Measurements from ENCODE around the gene ZNF536. TPM values are rescaled to one million over a fixed set of nuclear protein-coding genes. Genes with fewer than 3 reads are reported as not detected.

ZNF536 gene
- total and polyA plus RNA-seq, 2 donors (not counting 3 experiments of a cell fraction or from before 2014, with no cell fraction given) = not detected

- DNase-seq (ENCODE audit: low read depth, low spot score) (no peak), FAIRE-seq (no peak)
- ChIA-PET POLR2A (no interaction called here), CTCF (no interaction called here)
- no peaks in the 10 kb centered on the region for H3K79me2 ChIP-seq (ENCODE audit: control insufficient read depth, insufficient read depth, low read length)
- TF ChIP-seq POLR2A (IDR thresholded peaks at IDR 0.05; ENCODE audit: low read depth, low read length) = no peak
- TF ChIP-seq GATA2 (IDR thresholded peaks at IDR 0.05; ENCODE audit: insufficient read depth, insufficient read length, low read depth, low read length) = no peak
- no peak for TF ChIP-seq MYC (IDR thresholded peaks at IDR 0.05; ENCODE audit: low read depth, low read length)
- no peak for TF ChIP-seq FOS (IDR thresholded peaks at IDR 0.05; ENCODE audit: borderline replicate concordance, insufficient read depth, low read length)
- TF ChIP-seq JUN (IDR thresholded peaks at IDR 0.05; ENCODE audit: borderline replicate concordance, insufficient read depth, insufficient read length, low read depth) = no peak
- no peaks in the 10 kb centered on the region for H3K27me3 ChIP-seq (ENCODE audit: control insufficient read depth in 2 of 2, insufficient read depth in 2 of 2, low read length in 2 of 2)
- no peak overlapping the region for H3K27ac ChIP-seq (ENCODE audit: insufficient read depth, low read depth, low read length)
- H4K20me1 ChIP-seq (replicated peaks; ENCODE audit: control insufficient read depth, extremely low read depth, insufficient read depth, low read length) = no peaks in the 10 kb centered on the region
- no peak overlapping the region for H3K4me2 ChIP-seq (ENCODE audit: insufficient read depth, low read length)
- no TSS peak for BruUV-seq (replicated peaks)
- H3K36me3 ChIP-seq (ENCODE audit: control insufficient read depth in 2 of 2, extremely low read depth in 1 of 2, insufficient read depth in 2 of 2, low read length in 2 of 2) = no peaks in the 10 kb centered on the region
- no peaks in the 10 kb centered on the region for H3K4me1 ChIP-seq (ENCODE audit: control insufficient read depth, extremely low read depth, insufficient read depth, low read length)
- no peak overlapping the region for H3K4me3 ChIP-seq (replicated peaks in 1 of 3; ENCODE audit: insufficient read depth in 1 of 3, low read depth in 1 of 3, low read length in 3 of 3)
- H3K9ac ChIP-seq (replicated peaks; ENCODE audit: extremely low read depth, insufficient read depth, low read length) = no peak overlapping the region
- peaks cover 5% of the 10 kb centered on the region for H3K9me3 ChIP-seq (replicated peaks; ENCODE audit: control insufficient read depth, insufficient read depth, low read length)
- H2AFZ ChIP-seq (ENCODE audit: low read depth, low read length) = no peak overlapping the region
- intact Hi-C loops (cut with micrococcal nuclease) (no loop called here), dilution Hi-C loops (cut with MboI; ENCODE audit: extremely low pct_ligation_motif_present, low sequenced_read_pairs) (no loop called here)
- no peaks in the 10 kb centered on the region for H3K9me1 ChIP-seq (replicated peaks; ENCODE audit: control insufficient read depth, extremely low read depth, insufficient read depth, low read length)
Measured at GRCh38 chr19:30519607-30520205, 147.5 kb downstream of the ZNF536 start.

- intact Hi-C loops (cut with micrococcal nuclease) = no loop called here
- ChIA-PET CTCF (no interaction called here), POLR2A (no interaction called here)
Measured at GRCh38 chr19:30520735-30521479, 148.7 kb downstream of the ZNF536 start.

More at GRCh38 chr19:30520735-30521479, 148.7 kb downstream of the ZNF536 start:
- no TSS peak for BruUV-seq (replicated peaks)
- Histone ChIP-seq H3K9me3 (replicated peaks; ENCODE audit: control insufficient read depth, insufficient read depth, low read length) (peaks cover 5% of the 10 kb centered on the region), H3K9me1 (replicated peaks; ENCODE audit: control insufficient read depth, extremely low read depth, insufficient read depth, low read length) (no peaks in the 10 kb centered on the region), H3K4me2 (ENCODE audit: insufficient read depth, low read length) (no peak overlapping the region), H3K4me3 (replicated peaks in 1 of 3; ENCODE audit: insufficient read depth in 1 of 3, low read depth in 1 of 3, low read length in 3 of 3) (no peak overlapping the region), H3K9ac (replicated peaks; ENCODE audit: extremely low read depth, insufficient read depth, low read length) (no peak overlapping the region), H2AFZ (ENCODE audit: low read depth, low read length) (no peak overlapping the region), H4K20me1 (replicated peaks; ENCODE audit: control insufficient read depth, extremely low read depth, insufficient read depth, low read length) (no peaks in the 10 kb centered on the region), H3K79me2 (ENCODE audit: control insufficient read depth, insufficient read depth, low read length) (no peaks in the 10 kb centered on the region), H3K4me1 (ENCODE audit: control insufficient read depth, extremely low read depth, insufficient read depth, low read length) (no peaks in the 10 kb centered on the region), H3K27me3 (ENCODE audit: control insufficient read depth in 2 of 2, insufficient read depth in 2 of 2, low read length in 2 of 2) (no peaks in the 10 kb centered on the region), H3K36me3 (ENCODE audit: control insufficient read depth in 2 of 2, extremely low read depth in 1 of 2, insufficient read depth in 2 of 2, low read length in 2 of 2) (no peaks in the 10 kb centered on the region), H3K27ac (ENCODE audit: insufficient read depth, low read depth, low read length) (no peak overlapping the region)
- no peak for FAIRE-seq
- TF ChIP-seq POLR2AphosphoS5 (IDR thresholded peaks at IDR 0.05; ENCODE audit: insufficient read depth, low read depth, low read length) (no peak), MAX (IDR thresholded peaks at IDR 0.05; ENCODE audit: insufficient read depth, insufficient read length) (no peak), CTCF (IDR thresholded peaks at IDR 0.05; ENCODE audit: extremely low read depth in 1 of 2, insufficient read depth in 1 of 2, low read depth in 1 of 2, low read length in 2 of 2) (no peak), FOS (IDR thresholded peaks at IDR 0.05; ENCODE audit: borderline replicate concordance, insufficient read depth, low read length) (no peak)
- dilution Hi-C loops (cut with MboI; ENCODE audit: extremely low pct_ligation_motif_present, low sequenced_read_pairs) = no loop called here
- DNase-seq (ENCODE audit: low read depth, low spot score) = no peak
